SHP77 (cell line): ENCODE data around the gene HOXA3.

ENCODE experiments used
- DNase-seq, 2 experiments: peaks; one replicate each; lab custom pipeline; 2025; lab: John Stamatoyannopoulos, UW

HOXA3 gene

GRCh38 chr7:27091105-27091504, 61.3 kb downstream of the HOXA3 start:
- DNase-seq = no peak

DNA sequence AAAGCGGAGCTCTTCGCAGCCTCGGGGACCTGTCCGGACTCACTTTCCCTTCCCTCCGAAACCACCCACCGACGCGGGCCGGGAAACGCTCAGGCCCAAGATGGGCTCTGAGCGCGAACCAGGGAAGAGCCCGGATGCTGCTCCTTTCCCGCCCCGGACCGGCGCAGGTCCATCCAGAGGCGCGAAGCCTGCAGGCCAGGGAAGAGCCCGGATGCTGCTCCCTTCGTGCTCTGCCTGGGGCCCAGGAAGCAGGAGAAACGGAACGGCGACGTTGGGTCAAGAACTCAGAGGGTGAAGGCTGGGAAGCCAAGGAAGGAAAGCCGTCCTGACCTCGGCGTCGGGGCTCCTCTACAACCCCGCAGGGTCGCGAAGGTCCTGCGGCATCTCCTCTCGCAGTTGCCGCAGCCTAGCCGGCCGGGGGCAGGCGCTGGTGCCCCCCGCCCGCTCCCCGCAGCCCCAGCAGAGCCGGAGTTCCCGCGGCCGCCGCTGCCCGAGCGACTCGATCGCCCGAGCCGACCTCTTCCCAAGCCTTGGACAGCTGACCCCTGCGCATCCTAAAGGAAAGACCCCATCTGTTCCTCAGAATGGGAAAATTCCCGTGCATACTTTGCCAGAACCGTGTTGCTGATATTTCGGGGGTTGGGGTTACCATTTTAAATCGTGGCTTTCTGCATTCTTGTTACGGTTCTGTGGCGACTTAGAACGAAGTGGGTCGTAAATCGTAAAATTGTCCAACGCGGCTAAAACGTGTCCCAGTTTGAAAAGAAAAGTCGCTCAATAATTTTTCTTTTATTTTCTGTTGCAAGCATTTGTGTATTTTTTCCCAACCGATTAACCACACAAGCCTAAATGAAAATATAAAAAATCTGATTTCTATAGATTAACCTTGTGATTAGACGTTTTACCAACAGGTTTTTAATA, 64.1 kb downstream of the HOXA3 start:
- DNase-seq = no peak

- DNase-seq = no peak
These were observed 68.7 kb downstream of the HOXA3 start for GRCh38 chr7:27083646-27084045.

DNA sequence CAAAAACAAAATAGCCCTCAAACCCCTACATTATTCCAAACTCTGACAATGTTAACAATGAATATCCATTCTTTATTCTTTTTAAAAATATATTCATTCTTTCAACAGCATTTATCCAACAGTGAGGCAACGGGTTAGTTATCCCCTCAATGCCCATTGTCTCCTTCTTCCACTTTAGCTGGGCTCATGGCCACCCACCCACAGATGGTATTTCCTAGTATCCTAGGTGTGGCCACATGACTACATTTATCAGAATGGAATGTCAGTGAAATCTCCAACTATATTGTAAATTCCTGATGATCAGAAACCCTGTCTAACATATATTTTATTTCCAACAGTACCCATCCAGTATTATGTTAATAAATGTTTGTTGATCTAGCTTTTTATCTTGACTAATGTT, 70.2 kb downstream of the HOXA3 start:
- no peak for DNase-seq

DNA sequence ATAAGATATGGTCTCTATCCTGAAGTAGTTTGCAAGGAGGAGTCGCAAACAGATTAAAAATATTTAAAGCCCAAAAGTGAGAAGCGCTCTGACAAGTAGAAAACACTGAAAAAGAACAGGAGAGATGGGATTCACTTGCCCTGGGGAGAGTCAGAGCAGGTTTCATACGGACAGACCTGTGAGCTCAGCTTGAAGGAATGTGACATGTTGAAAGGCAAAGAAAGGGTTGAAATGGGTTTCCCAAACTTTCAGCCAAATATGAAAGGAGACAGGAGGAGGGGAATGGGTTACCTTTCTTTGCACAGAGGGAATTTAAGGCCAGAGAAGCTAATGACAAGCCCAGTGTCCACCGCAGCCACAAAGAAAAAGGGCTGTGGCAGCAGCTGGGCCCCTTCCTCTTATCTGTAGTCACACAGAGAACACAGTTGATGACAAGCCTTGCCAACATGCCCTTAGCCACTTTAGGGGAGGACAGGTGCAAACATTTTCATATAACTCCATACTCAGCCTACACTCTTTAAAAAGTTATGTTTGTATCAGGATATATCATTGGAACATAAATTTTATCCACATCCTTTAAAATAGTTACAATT, 71.4 kb downstream of the HOXA3 start:
- DNase-seq = no peak

GRCh38 chr7:27079234-27079975, 73.0 kb downstream of the HOXA3 start:
- DNase-seq = no peak

GRCh38 chr7:27078616-27079233, 73.7 kb downstream of the HOXA3 start:
- no peak for DNase-seq

GRCh38 chr7:27073076-27073475, 79.3 kb downstream of the HOXA3 start:
- no peak for DNase-seq

GRCh38 chr7:27071622-27072390, 80.6 kb downstream of the HOXA3 start:
- DNase-seq = no peak

DNA sequence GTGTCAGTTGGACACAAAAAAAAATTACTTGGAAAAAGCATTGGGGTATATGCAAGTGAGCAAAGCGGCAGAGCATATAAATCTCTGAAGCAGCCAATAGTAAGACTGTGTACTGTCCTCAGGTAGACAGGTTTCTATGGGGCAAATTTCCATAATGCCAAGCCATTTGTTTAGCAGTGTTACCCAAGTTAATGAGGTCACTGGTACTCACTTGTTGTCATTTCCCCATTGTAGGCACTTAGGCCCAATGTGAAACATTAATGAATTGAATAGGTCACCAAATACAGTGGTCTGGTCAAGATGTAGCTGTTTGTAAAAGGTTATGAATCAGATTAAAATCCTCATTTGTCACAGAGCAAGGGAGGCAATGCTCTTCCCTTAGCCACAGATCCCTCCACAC, 84.1 kb downstream of the HOXA3 start:
- DNase-seq = no peak

GRCh38 chr7:27066148-27066547, 86.2 kb downstream of the HOXA3 start:
- DNase-seq = no peak

GRCh38 chr7:27065709-27066108, 86.7 kb downstream of the HOXA3 start:
- DNase-seq = no peak

- DNase-seq = no peak
These were observed 87.7 kb downstream of the HOXA3 start for GRCh38 chr7:27064661-27065060.

DNA sequence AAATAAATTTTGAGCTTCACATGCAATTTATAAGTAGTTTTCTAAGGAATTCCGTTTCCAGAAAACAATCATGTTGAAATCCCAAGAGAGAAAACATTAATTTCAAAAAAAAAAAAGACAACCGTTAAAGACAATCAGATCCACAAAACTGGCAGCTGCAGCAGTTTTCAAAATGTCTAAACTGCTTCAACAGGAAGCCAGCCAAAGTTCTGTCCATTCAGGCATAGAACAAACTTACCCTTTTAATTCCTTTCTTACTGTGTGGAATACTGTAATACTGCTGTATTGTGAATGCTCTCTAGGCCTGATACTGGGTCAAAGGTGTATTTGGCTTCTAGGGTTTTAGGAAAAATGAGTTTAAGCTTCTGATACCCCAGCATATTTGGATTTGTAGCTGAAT, 88.2 kb downstream of the HOXA3 start:
- no peak for DNase-seq

GRCh38 chr7:27062946-27063345, 89.4 kb downstream of the HOXA3 start:
- DNase-seq = no peak
